LHCN-M2 (cell line): ENCODE results near the gene NXF1. TPM values are rescaled to one million over a fixed set of nuclear protein-coding genes. Genes with fewer than 3 reads are reported as not detected.

Experiments
- total RNA-seq: library from RNA; depleted of rRNA; stranded (reverse); fragments of >200 nt; gene quantifications from 2 replicates; pipeline ENCODE4 v1.2.3, GENCODE V29; 2014; rRNA removed

The NXF1 gene
- total RNA-seq, 1 experiment from 2014 or later = 39.6 TPM

Other genes with a start within 250 kb of the NXF1 start
- 1,532 and 1,571 TPM in 2 replicates for gene EEF1G, start 231.5 kb downstream of the NXF1 start, total RNA-seq
- 9.0 and 9.8 TPM in 2 replicates for gene TUT1, start 213.9 kb downstream of the NXF1 start, total RNA-seq
- 142 and 149 TPM in 2 replicates for gene MTA2, start 203.6 kb downstream of the NXF1 start, total RNA-seq
- gene EML3, start 192.7 kb downstream of the NXF1 start, total RNA-seq = 41.5 and 46.8 TPM in 2 replicates
- gene ROM1, start 192.2 kb downstream of the NXF1 start, total RNA-seq = 8.9 and 10.3 TPM in 2 replicates
- gene B3GAT3, start 183.5 kb downstream of the NXF1 start, total RNA-seq = 74.1 and 92.8 TPM in 2 replicates
- 267 and 299 TPM in 2 replicates for gene GANAB, start 158.8 kb downstream of the NXF1 start, total RNA-seq
- gene INTS5, start 152.1 kb downstream of the NXF1 start, total RNA-seq = 27.9 and 28.1 TPM in 2 replicates
- gene C11orf98, start 140.2 kb downstream of the NXF1 start, total RNA-seq = 55.7 and 72.4 TPM in 2 replicates
- 3.2 and 8.7 TPM in 2 replicates for gene CSKMT, start 140.1 kb downstream of the NXF1 start, total RNA-seq
- gene UQCC3, start 133.8 kb downstream of the NXF1 start, total RNA-seq = 11.0 and 16.4 TPM in 2 replicates
- 3.7 and 4.7 TPM in 2 replicates for gene LBHD1, start 133.2 kb downstream of the NXF1 start, total RNA-seq
- gene UBXN1, start 126.4 kb downstream of the NXF1 start, total RNA-seq = 97.0 and 122 TPM in 2 replicates
- gene LRRN4CL, start 115.9 kb downstream of the NXF1 start, total RNA-seq = 41.4 and 68.1 TPM in 2 replicates
- 80.1 and 86.2 TPM in 2 replicates for gene BSCL2, start 98.0 kb downstream of the NXF1 start, total RNA-seq
- gene GNG3, start 97.8 kb downstream of the NXF1 start, total RNA-seq = not detected in 2 replicates
- gene HNRNPUL2, start 78.0 kb downstream of the NXF1 start, total RNA-seq = 8.7 and 14.4 TPM in 2 replicates
- 31.8 and 53.4 TPM in 2 replicates for gene TTC9C, start 77.0 kb downstream of the NXF1 start, total RNA-seq
- 6.7 and 9.2 TPM in 2 replicates for gene ZBTB3, start 51.3 kb downstream of the NXF1 start, total RNA-seq
- 82.5 and 86.6 TPM in 2 replicates for gene POLR2G, start 43.9 kb downstream of the NXF1 start, total RNA-seq
- 21.7 and 25.9 TPM in 2 replicates for gene TAF6L, start 34.0 kb downstream of the NXF1 start, total RNA-seq
- 53.6 and 78.5 TPM in 2 replicates for gene TMEM179B, start 18.0 kb downstream of the NXF1 start, total RNA-seq
- gene TMEM223, start 13.4 kb downstream of the NXF1 start, total RNA-seq = 26.9 and 32.6 TPM in 2 replicates
- gene STX5, start 26.6 kb upstream of the NXF1 start, total RNA-seq = 21.5 and 25.2 TPM in 2 replicates
- not detected in 2 replicates for gene TEX54, start 27.4 kb upstream of the NXF1 start, total RNA-seq
- gene WDR74, start 34.1 kb upstream of the NXF1 start, total RNA-seq = 56.5 and 56.6 TPM in 2 replicates
- 121 and 132 TPM in 2 replicates for gene SLC3A2, start 75.5 kb upstream of the NXF1 start, total RNA-seq
- gene CHRM1, start 115.9 kb upstream of the NXF1 start, total RNA-seq = not detected in 2 replicates
- not detected in 2 replicates for gene SLC22A6, start 179.5 kb upstream of the NXF1 start, total RNA-seq
- gene SLC22A8, start 210.4 kb upstream of the NXF1 start, total RNA-seq = not detected in 2 replicates